NCI-H510A (cell line): ENCODE results near the gene HGD.
A peak's percentile ranks its signal among the peaks of the same experiment; 100 is the strongest.
"Not testable (repeated sequence)": the region's sequence is repeated elsewhere in the genome, so short reads cannot be mapped to it uniquely, and the experiment has no call there.

Experiments
- DNase-seq: peaks from one replicate; lab custom pipeline; 2025; lab: John Stamatoyannopoulos, UW

The HGD gene

GRCh38 chr3:120637851-120638559 is 44.0 kb downstream of the HGD start:
- DNase-seq = no peak

- no peak for DNase-seq
Measured at GRCh38 chr3:120636795-120637401, 45.1 kb downstream of the HGD start.

GRCh38 chr3:120634539-120634938 is 47.5 kb downstream of the HGD start:
- no peak for DNase-seq

- no peak for DNase-seq
Measured at GRCh38 chr3:120625159-120625586, 56.9 kb downstream of the HGD start.

- no peak for DNase-seq
Measured at GRCh38 chr3:120623727-120624093, 58.3 kb downstream of the HGD start.

- no peak for DNase-seq
Measured at GRCh38 chr3:120622870-120623726, 58.9 kb downstream of the HGD start.

- no peak for DNase-seq
Measured at GRCh38 chr3:120622457-120622856, 59.6 kb downstream of the HGD start.

GRCh38 chr3:120616745-120617144 is 65.3 kb downstream of the HGD start:
- DNase-seq = not testable (repeated sequence)

- no peak for DNase-seq
Measured at GRCh38 chr3:120615847-120616609, 66.0 kb downstream of the HGD start.

GRCh38 chr3:120614765-120615164 is 67.3 kb downstream of the HGD start:
- no peak for DNase-seq

GRCh38 chr3:120608506-120608905 is 73.5 kb downstream of the HGD start:
- DNase-seq = no peak

- no peak for DNase-seq
Measured at GRCh38 chr3:120604784-120605183, 77.3 kb downstream of the HGD start.

GRCh38 chr3:120604382-120604781 is 77.7 kb downstream of the HGD start:
- no peak for DNase-seq

- no peak for DNase-seq
Measured at GRCh38 chr3:120602682-120603081, 79.4 kb downstream of the HGD start.

GRCh38 chr3:120601554-120601953 is 80.5 kb downstream of the HGD start:
- no peak for DNase-seq

- DNase-seq = no peak
Measured at GRCh38 chr3:120599211-120599610, 82.8 kb downstream of the HGD start.

GRCh38 chr3:120597445-120598049 is 84.5 kb downstream of the HGD start:
- DNase-seq = no peak

GRCh38 chr3:120596853-120597223 is 85.2 kb downstream of the HGD start:
- DNase-seq = no peak

GRCh38 chr3:120596116-120596852 is 85.8 kb downstream of the HGD start, which contains the start of gene NDUFB4:
Gene NDUFB4 (plus strand): TSS chr3:120596336. CDS start chr3:120596360, 24 bp downstream.
- peak; percentile 85 for DNase-seq

GRCh38 chr3:120595788-120596115 is 86.3 kb downstream of the HGD start:
- DNase-seq = no peak

- DNase-seq = no peak
Measured at GRCh38 chr3:120587332-120587975, 94.6 kb downstream of the HGD start.
